DMS153 (cell line): ENCODE measurements around the gene TTLL9.
"Not testable (repeated sequence)": the region's sequence is repeated elsewhere in the genome, so short reads cannot be mapped to it uniquely, and the experiment has no call there.

Source experiments
- DNase-seq: peaks from one replicate; lab custom pipeline; 2025; lab: John Stamatoyannopoulos, UW

Gene TTLL9

GRCh38 chr20:31919410-31920155 is 49.1 kb downstream of the TTLL9 start:
- no peak for DNase-seq

DNA sequence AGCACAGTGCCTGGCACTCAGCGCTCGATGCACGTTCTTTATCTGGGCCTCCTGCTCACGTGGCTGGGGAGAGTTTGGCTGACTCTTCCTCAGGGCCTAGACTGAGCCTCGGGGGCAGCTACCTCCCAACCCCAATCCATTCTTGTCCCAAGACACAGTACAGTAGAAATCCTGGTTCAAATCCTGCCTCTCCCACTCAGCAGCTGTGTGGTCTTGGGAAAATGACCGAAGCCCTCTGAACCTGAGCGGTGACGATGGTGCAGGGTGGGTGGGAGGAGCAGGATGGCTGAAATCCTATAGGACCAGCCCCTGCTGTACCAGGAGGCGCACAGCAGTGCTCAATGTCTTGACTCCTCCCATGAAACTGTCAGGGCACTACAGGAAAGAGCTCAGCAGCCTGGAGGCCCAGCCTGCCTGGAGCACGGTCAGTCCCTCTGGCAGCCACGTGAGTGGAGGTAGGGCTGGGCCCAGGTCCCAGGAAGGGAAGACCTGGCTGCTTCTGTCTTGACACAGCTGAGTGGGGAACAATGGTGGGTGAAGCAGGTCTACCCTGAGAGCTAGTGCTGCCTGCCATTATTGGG is 49.9 kb downstream of the TTLL9 start:
- no peak for DNase-seq

- not testable (repeated sequence) for DNase-seq
These were observed 51.0 kb downstream of the TTLL9 start for GRCh38 chr20:31921480-31921879.

GRCh38 chr20:31922181-31922580 is 51.7 kb downstream of the TTLL9 start:
- no peak for DNase-seq

DNA sequence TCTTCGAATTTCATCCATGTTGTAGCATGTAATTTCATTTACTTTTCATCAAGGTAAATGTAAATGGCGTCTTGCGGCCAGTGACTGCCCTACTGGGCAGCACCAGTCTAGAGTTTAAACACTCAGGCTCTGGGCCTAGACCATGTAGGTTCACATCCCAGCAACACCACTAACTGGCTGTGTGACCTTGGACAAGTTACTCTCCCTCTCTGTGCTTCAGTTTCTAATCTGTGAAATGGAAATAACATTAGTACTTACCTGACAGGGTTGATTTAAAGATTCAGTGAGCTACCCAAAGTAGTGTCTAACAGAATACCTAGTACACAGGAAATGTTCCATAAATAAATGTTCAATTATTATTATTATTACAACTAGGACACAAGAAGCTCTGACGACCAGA is 52.2 kb downstream of the TTLL9 start:
- no peak for DNase-seq

DNA sequence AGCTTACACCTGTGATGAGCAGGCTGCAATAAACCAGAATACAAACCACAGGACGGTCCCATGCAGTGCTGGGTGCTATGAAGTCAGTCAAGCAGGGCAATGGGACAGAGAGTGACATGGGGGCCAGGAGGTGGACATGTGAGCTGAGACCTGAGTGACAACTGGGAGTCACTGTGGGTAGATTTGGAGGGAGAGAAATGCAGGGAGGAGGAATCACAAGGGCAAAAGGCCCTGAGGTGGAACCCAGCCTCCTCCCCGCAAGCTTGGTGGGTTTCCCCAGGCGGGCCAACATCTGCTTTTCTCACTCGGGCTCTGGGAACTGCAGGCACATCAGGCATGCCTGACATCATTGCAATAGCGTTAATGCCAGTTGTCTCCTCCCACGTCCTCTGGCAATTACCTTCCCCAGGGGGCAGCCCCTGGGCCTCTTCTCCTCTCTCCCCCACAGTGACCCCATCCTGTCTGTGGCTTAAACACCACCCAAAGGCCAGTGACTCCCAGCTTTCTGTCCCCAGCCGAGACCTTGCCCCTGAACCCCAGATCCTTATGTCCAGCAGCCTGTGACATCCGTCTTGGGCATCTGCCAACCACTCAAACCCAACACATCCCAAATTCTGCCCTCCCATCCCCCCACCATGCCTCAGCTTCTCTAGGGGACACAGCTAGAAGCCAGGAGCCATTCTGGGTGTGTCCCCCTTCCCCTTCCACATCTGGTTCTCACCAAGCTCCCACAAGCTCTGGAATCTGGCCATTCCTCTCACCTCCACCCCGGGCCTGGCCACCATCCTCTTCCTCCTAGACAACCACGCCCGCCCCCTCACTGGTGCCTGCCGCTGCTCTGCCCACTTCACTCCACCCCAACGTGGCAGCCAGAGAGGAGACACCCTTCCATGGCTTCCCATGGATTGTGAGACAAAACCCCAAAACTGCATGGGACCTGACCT is 53.2 kb downstream of the TTLL9 start:
- DNase-seq, result no peak

DNA sequence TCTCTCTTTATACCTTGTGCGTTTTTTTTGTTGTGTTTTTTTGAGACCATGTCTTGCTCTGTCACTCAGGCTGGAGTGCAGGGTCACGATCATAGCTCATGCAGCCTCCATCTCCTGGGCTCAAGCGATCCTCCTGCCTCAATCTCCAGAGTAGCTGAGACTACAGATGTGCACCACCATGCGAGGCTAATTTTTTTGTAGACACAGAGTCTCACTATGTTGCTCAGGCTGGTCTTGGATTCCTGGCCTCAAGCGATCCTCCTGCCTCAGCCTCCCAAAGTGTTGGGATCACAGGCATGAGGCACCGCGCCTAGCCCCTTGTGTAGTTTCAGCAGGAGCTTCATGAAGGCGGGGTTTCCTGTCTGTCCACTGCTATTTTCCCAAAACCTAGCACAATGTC is 54.1 kb downstream of the TTLL9 start:
- DNase-seq, result no peak

- DNase-seq, result no peak
These were observed 55.2 kb downstream of the TTLL9 start for GRCh38 chr20:31925631-31926030.

DNA sequence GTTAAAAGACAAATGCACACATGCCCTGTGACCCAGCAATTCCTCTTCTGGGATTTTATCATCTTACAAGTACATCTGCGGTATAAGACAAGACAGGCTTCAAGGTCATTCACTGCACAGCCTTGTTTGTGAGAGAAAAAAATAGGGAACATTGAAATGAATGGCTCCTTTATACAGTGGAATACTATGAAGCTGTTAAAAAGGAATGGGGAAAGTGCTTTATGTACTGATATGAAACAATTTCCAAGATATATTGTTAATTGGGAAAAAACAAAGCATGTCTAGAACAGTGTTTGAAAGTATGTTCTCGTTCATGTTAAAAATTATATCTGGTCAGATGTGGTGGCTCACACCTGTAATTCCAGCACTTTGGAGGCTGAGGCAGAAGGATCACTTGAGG is 56.1 kb downstream of the TTLL9 start:
- no peak for DNase-seq

GRCh38 chr20:31927627-31928159 is 57.3 kb downstream of the TTLL9 start:
- DNase-seq, result no peak

GRCh38 chr20:31929631-31930030 is 59.2 kb downstream of the TTLL9 start:
- not testable (repeated sequence) for DNase-seq

DNA sequence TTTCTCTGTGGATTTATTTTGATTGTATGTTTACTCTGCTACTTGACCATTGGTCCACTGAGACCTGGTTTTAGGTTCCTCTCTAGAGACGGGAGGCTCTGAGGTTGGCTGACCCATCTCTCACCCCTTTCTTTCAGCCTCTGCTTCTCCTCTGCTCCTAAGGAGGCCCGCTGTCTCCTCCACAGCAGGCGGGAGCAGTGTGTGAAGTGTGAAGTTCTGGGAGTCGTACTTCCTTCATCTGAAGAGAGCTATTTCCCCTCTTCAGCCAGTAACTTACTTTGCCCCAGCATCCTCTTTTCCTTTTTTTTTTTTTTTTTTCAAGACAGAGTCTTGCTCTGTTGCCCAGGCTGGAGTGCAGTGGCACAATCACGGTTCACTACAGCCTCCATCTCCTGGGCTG is 60.3 kb downstream of the TTLL9 start:
- no peak for DNase-seq

DNA sequence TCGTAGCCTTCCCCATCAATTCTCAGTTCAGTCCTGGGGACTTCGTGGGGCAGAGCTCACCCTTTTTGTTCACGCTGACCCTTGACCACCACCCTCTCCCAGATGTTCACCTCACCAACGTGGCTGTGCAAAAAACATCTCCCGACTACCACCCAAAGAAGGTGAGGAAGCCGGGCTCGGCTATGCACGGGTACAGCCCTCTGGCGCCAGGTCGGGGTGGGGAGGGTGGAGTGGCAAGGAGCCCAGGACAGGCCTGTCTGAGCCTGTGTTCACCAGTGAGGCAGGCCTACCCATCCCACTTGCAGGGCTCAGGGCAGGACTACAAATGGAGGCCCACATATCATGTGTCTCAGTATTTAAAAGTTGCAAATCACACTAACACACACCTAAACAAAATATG is 63.3 kb downstream of the TTLL9 start:
- no peak for DNase-seq

- DNase-seq, result no peak
These were observed 64.1 kb downstream of the TTLL9 start for GRCh38 chr20:31934491-31934890.

GRCh38 chr20:31934968-31935764 is 64.7 kb downstream of the TTLL9 start:
- no peak for DNase-seq

DNA sequence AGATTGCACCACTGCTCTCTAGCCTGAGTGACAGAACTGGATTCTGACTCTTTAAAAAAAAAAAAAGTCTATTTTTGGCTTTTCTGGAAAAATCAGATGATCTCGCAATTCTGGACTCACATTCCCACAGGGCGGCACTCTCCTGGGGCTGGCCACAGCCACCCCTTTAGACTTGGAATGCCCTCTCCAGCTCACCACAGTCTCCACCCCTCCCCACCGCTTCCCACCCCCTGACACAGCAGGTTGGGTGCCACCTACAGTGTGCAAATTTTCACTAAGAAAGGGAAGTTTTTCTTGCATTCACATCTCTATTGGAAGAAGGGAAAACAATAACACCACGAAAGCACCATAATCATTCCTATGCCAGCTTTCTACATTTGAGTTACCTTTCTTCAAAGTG is 66.0 kb downstream of the TTLL9 start:
- DNase-seq, result no peak

- DNase-seq, result no peak
These were observed 67.4 kb downstream of the TTLL9 start for GRCh38 chr20:31937820-31938219.

- no peak for DNase-seq
These were observed 69.2 kb downstream of the TTLL9 start for GRCh38 chr20:31939661-31940060.

GRCh38 chr20:31943052-31943471 is 72.6 kb downstream of the TTLL9 start:
- DNase-seq, result no peak

DNA sequence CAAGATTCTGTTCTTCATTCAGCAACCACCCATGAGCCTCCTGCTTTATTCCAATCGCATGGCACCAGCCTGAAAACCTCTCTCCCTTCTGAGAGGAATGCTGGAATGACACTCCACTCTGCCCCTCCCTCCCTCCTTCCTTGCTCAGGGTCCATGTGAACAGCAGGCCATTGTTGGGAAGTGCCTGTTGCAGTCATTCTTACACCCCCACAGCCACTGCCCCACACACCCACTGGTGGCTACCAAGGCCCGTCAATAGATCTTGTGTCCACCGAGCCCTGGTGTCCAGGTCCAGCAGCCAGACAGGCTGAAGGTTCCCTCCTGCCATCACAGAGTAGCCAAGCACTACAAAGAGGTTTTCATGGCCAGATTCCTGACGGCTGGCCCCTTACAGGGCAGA is 74.9 kb downstream of the TTLL9 start:
- DNase-seq, result no peak

GRCh38 chr20:31945785-31946184 is 75.4 kb downstream of the TTLL9 start:
- DNase-seq, result no peak

DNA sequence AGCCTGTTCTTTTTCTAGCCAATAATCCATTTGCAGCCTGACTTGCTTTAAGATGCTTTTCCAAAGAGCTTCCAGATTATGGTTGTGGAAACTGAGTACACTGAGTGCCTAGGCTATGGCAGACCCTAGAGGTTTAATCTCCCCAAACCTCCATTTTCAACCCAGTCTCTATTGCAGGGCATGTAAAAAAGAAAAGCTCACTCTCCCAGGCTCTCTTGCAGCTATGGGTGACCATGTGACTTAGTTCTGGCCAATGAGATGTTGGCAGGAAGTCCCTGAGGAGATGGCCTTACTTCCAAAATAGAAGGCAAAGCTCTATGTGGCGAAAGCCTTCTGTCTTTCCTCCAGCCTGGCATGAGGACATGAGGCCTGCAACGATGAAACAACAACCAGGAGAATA is 77.6 kb downstream of the TTLL9 start:
- no peak for DNase-seq
